HCT116 (cell line): ENCODE data around the gene PTX3.

Experiments
- EZH2 ChIP-seq: fragments of 200-600 bp; sonication (generic); IDR thresholded peaks from 2 replicates; pipeline ENCODE4 v1.6.1; 2017; ENCODE audit warnings: antibody characterized with exemption, mixed run types
- JUND ChIP-seq: IDR thresholded peaks from 2 replicates; pipeline ENCODE4 v1.6.1; 2012
- POLR2A ChIP-seq: IDR thresholded peaks from 2 replicates; pipeline ENCODE4 v1.7.0; 2011; ENCODE audit warnings: borderline replicate concordance; ENCODE audit not compliant: insufficient read depth, insufficient read length; ENCODE audit errors: extremely low read depth
- POLR2AphosphoS5 ChIP-seq: IDR thresholded peaks from 2 replicates; pipeline ENCODE4 v1.6.1; 2011; ENCODE audit warnings: mild to moderate bottlenecking, low read depth, low read length, moderate library complexity
- SP1 ChIP-seq: IDR thresholded peaks from 2 replicates; pipeline ENCODE4 v1.6.1; 2012; ENCODE audit warnings: low read depth
- SRF ChIP-seq: IDR thresholded peaks from 2 replicates; pipeline ENCODE4 v1.6.1; 2012; ENCODE audit warnings: low read depth
- YY1 ChIP-seq: IDR thresholded peaks from 2 replicates; pipeline ENCODE4 v1.6.1; 2011; ENCODE audit warnings: low read length, low read depth, moderate library complexity, mild to moderate bottlenecking; ENCODE audit not compliant: insufficient replicate concordance; ENCODE audit errors: extremely low read depth
- ZNF274 ChIP-seq: fragments of 200-500 bp; sonication (Bioruptor generic); IDR thresholded peaks from 2 replicates; pipeline ENCODE4 v1.6.1; 2014; ENCODE audit warnings: mild to moderate bottlenecking, low read depth, low read length, inconsistent platforms
- TF ChIP-seq, protein P1 (sequence below), 3 experiments: fragments of 200-600 bp in 1 of 3; sonication (generic) in 1 of 3; IDR thresholded peaks in 2 of 3; conservative IDR thresholded peaks in 1 of 3; 2 replicates each; pipeline ENCODE4 v1.5.1; 2012 to 2017; ENCODE audit warnings: low read depth in 2 of 3, low read length in 2 of 3, antibody characterized with exemption in 1 of 3, borderline replicate concordance in 1 of 3, control low read depth in 1 of 3, mild to moderate bottlenecking in 1 of 3, mixed read lengths in 1 of 3, mixed run types in 1 of 3, moderate library complexity in 1 of 3; ENCODE audit not compliant: insufficient read depth in 1 of 3
- TF ChIP-seq, protein P2 (sequence below): IDR thresholded peaks from 2 replicates; pipeline ENCODE4 v1.6.1; 2012
- TF ChIP-seq, protein P3 (sequence below): IDR thresholded peaks from 2 replicates; pipeline ENCODE4 v1.6.1; 2012; ENCODE audit warnings: low read depth

DNA sequence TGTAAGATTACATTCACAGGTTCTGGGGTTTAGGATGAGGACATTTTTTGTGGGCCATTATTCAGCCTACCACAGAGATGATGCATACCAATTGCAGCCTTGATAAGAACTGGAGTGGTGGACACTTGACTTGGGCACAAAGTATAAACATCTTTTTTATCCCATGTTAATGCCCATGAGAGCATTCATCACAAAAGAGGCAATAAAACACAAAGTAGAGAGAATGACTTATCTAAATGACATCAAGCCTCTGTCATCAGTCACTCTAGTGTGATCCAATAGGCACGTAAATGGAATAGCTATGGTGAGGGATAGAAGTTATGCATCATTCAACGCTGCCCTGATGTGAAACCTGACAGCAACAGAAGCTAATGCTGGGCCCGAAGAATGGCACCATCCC, 40.8 kb downstream of the PTX3 start:
- TF ChIP-seq POLR2A (no peak), EZH2 (no peak), POLR2AphosphoS5 (no peak), SRF (no peak), SP1 (no peak), JUND (no peak), YY1 (no peak), ZNF274 (no peak)
- TF ChIP-seq, protein P1, sequence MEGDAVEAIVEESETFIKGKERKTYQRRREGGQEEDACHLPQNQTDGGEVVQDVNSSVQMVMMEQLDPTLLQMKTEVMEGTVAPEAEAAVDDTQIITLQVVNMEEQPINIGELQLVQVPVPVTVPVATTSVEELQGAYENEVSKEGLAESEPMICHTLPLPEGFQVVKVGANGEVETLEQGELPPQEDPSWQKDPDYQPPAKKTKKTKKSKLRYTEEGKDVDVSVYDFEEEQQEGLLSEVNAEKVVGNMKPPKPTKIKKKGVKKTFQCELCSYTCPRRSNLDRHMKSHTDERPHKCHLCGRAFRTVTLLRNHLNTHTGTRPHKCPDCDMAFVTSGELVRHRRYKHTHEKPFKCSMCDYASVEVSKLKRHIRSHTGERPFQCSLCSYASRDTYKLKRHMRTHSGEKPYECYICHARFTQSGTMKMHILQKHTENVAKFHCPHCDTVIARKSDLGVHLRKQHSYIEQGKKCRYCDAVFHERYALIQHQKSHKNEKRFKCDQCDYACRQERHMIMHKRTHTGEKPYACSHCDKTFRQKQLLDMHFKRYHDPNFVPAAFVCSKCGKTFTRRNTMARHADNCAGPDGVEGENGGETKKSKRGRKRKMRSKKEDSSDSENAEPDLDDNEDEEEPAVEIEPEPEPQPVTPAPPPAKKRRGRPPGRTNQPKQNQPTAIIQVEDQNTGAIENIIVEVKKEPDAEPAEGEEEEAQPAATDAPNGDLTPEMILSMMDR (IDR thresholded peaks at IDR 0.05 in 2 of 3, conservative IDR thresholded peaks at IDR 0.05 in 1 of 3; ENCODE audit: borderline replicate concordance in 1 of 3, insufficient read depth in 1 of 3, low read depth in 2 of 3, low read length in 2 of 3): no peak
- TF ChIP-seq, protein P2, sequence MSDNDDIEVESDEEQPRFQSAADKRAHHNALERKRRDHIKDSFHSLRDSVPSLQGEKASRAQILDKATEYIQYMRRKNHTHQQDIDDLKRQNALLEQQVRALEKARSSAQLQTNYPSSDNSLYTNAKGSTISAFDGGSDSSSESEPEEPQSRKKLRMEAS: no peak
- TF ChIP-seq, protein P3, sequence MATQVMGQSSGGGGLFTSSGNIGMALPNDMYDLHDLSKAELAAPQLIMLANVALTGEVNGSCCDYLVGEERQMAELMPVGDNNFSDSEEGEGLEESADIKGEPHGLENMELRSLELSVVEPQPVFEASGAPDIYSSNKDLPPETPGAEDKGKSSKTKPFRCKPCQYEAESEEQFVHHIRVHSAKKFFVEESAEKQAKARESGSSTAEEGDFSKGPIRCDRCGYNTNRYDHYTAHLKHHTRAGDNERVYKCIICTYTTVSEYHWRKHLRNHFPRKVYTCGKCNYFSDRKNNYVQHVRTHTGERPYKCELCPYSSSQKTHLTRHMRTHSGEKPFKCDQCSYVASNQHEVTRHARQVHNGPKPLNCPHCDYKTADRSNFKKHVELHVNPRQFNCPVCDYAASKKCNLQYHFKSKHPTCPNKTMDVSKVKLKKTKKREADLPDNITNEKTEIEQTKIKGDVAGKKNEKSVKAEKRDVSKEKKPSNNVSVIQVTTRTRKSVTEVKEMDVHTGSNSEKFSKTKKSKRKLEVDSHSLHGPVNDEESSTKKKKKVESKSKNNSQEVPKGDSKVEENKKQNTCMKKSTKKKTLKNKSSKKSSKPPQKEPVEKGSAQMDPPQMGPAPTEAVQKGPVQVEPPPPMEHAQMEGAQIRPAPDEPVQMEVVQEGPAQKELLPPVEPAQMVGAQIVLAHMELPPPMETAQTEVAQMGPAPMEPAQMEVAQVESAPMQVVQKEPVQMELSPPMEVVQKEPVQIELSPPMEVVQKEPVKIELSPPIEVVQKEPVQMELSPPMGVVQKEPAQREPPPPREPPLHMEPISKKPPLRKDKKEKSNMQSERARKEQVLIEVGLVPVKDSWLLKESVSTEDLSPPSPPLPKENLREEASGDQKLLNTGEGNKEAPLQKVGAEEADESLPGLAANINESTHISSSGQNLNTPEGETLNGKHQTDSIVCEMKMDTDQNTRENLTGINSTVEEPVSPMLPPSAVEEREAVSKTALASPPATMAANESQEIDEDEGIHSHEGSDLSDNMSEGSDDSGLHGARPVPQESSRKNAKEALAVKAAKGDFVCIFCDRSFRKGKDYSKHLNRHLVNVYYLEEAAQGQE: no peak
